Measurements from ENCODE around the gene MED15. TPM values are rescaled to one million over a fixed set of nuclear protein-coding genes. Genes with fewer than 3 reads are reported as not detected.

Gene MED15
- total RNA-seq, 1 donor from 2014 or later, result 74.3 TPM

- no peaks in the 10 kb centered on the region for H3K27me3 ChIP-seq (ENCODE audit: control insufficient read depth, insufficient read depth, low read length)
- no peaks in the 10 kb centered on the region for H3K36me3 ChIP-seq (ENCODE audit: control insufficient read depth, insufficient read depth, low read length)
- no peak for DNase-seq (ENCODE audit: low read depth)
- TF ChIP-seq CTCF (IDR thresholded peaks at IDR 0.05; ENCODE audit: insufficient read depth, low read length, poor library complexity, severe bottlenecking), result no peak
- no peak overlapping the region for H3K4me3 ChIP-seq (ENCODE audit: low read depth, low read length)
Observed at GRCh38 chr22:20547029-20547428, 39.6 kb downstream of the MED15 start.

- Histone ChIP-seq H3K4me3 (ENCODE audit: low read depth, low read length) (no peak overlapping the region), H3K36me3 (ENCODE audit: control insufficient read depth, insufficient read depth, low read length) (no peaks in the 10 kb centered on the region), H3K27me3 (ENCODE audit: control insufficient read depth, insufficient read depth, low read length) (no peaks in the 10 kb centered on the region)
- TF ChIP-seq CTCF (IDR thresholded peaks at IDR 0.05; ENCODE audit: insufficient read depth, low read length, poor library complexity, severe bottlenecking), result no peak
- no peak for DNase-seq (ENCODE audit: low read depth)
Observed at GRCh38 chr22:20548806-20549205, 41.4 kb downstream of the MED15 start.

- TF ChIP-seq CTCF (IDR thresholded peaks at IDR 0.05; ENCODE audit: insufficient read depth, low read length, poor library complexity, severe bottlenecking), result no peak
- H3K36me3 ChIP-seq (ENCODE audit: control insufficient read depth, insufficient read depth, low read length), result peaks cover under 1% of the 10 kb centered on the region
- no peaks in the 10 kb centered on the region for H3K27me3 ChIP-seq (ENCODE audit: control insufficient read depth, insufficient read depth, low read length)
- no peak for DNase-seq (ENCODE audit: low read depth)
- H3K4me3 ChIP-seq (ENCODE audit: low read depth, low read length), result no peak overlapping the region
Observed at GRCh38 chr22:20549232-20549841, 41.9 kb downstream of the MED15 start.

- Histone ChIP-seq H3K36me3 (ENCODE audit: control insufficient read depth, insufficient read depth, low read length) (peaks cover 4% of the 10 kb centered on the region), H3K27me3 (ENCODE audit: control insufficient read depth, insufficient read depth, low read length) (no peaks in the 10 kb centered on the region), H3K4me3 (ENCODE audit: low read depth, low read length) (no peak overlapping the region)
- no peak for TF ChIP-seq CTCF (IDR thresholded peaks at IDR 0.05; ENCODE audit: insufficient read depth, low read length, poor library complexity, severe bottlenecking)
- no peak for DNase-seq (ENCODE audit: low read depth)
Observed at GRCh38 chr22:20550057-20550817, 42.8 kb downstream of the MED15 start.

GRCh38 chr22:20550851-20551744 is 43.7 kb downstream of the MED15 start:
- Histone ChIP-seq H3K27me3 (ENCODE audit: control insufficient read depth, insufficient read depth, low read length) (no peaks in the 10 kb centered on the region), H3K36me3 (ENCODE audit: control insufficient read depth, insufficient read depth, low read length) (peaks cover 5% of the 10 kb centered on the region), H3K4me3 (ENCODE audit: low read depth, low read length) (no peak overlapping the region)
- TF ChIP-seq CTCF (IDR thresholded peaks at IDR 0.05; ENCODE audit: insufficient read depth, low read length, poor library complexity, severe bottlenecking), result no peak
- no peak for DNase-seq (ENCODE audit: low read depth)
